ENCODE results near the gene PPP1R14C. TPM values are rescaled to one million over a fixed set of nuclear protein-coding genes. Genes with fewer than 3 reads are reported as not detected.
"Not testable (repeated sequence)": the region's sequence is repeated elsewhere in the genome, so short reads cannot be mapped to it uniquely, and the experiment has no call there.

The PPP1R14C gene
- total and polyA plus RNA-seq, 2 experiments from 2014 or later: 2.1 to 5.2 TPM

DNA sequence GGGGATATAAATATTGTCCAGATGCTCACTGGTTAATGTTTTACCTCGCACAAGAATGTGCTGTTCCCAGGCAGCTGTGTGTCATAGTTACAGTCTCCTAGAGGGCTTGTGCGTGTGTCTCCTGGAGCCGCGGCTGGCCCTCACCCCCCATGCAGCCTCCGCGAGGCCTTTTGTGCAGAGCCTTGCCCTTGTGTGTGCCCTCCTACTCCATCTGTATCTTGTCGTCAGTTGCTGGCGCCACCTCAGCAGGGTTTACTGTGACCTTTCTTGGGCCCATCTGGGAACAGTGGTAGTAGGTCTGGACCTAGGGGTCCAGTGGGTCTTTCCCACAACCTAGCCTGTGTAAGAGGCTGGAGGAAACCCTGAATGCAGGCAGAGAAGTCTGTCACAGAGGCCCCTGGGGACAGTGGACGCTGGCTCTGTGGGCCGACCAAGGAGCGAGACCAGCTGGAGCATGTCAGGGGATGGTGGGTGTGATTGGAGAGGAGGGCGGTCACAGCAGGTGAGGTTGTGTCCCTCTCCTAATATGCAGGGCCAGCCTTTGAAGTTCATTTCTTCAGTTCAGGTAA is 35.2 kb downstream of the PPP1R14C start:
- peak overlapping the region; percentile 60 for H3K27ac ChIP-seq
- DNase-seq (ENCODE audit: low spot score): peak; percentile 75

DNA sequence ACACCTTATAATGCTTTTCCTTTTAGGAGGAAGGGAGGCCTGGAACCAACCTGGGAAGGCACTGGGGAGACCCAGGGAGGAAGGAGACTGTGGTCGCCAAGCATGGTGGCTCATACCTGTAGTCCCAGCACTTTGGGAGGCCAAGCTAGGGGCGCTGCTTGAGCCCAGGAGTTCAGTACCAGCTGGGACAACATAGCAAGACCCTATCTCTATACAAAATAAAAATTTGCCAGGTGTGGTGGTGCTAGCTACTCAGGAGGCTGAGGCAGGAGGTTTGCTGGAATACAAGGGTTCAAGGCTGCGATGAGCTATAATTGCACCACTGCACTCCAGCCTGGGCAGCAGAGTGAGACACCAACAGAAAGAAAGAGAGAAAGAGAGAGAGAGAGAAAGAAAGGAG is 36.2 kb downstream of the PPP1R14C start:
- no peak overlapping the region for H2AFZ ChIP-seq
- no peaks in the 10 kb centered on the region for H3K79me2 ChIP-seq
- H3K9me3 ChIP-seq (ENCODE audit: low read depth): no peaks in the 10 kb centered on the region
- H3K27ac ChIP-seq: no peak overlapping the region
- WGBS (ENCODE audit: low lambda C conversion rate, missing lambda C conversion rate): 96% methylated on average over 3 of the region's 3 CpGs
- peaks cover 22% of the 10 kb centered on the region for H3K4me1 ChIP-seq (ENCODE audit: insufficient read depth)
- no peak for DNase-seq (ENCODE audit: low spot score)
- H3K9me2 ChIP-seq (replicated peaks; ENCODE audit: insufficient read depth): no peaks in the 10 kb centered on the region
- H4K20me1 ChIP-seq (ENCODE audit: insufficient read depth, poor library complexity, severe bottlenecking): no peaks in the 10 kb centered on the region
- H3K4me2 ChIP-seq: no peak overlapping the region
- no peak for TF ChIP-seq EZH2phosphoT487 (IDR thresholded peaks at IDR 0.05; ENCODE audit: low read depth, severe bottlenecking, unreplicated experiment)
- TF ChIP-seq CTCF (IDR thresholded peaks at IDR 0.05; ENCODE audit: poor library complexity): no peak
- TF ChIP-seq EZH2 (IDR thresholded peaks at IDR 0.05; ENCODE audit: borderline replicate concordance): no peak
- H3K36me3 ChIP-seq (replicated peaks; ENCODE audit: insufficient read depth, low read depth): no peaks in the 10 kb centered on the region
- no peak overlapping the region for H3K4me3 ChIP-seq
- H3K27me3 ChIP-seq: no peaks in the 10 kb centered on the region

More for the DNA sequence above, 35.2 kb downstream of the PPP1R14C start:
- Histone ChIP-seq H4K20me1 (ENCODE audit: insufficient read depth, poor library complexity, severe bottlenecking) (no peaks in the 10 kb centered on the region), H3K9me3 (ENCODE audit: low read depth) (no peaks in the 10 kb centered on the region), H3K79me2 (no peaks in the 10 kb centered on the region), H3K4me2 (no peak overlapping the region), H3K36me3 (replicated peaks; ENCODE audit: insufficient read depth, low read depth) (no peaks in the 10 kb centered on the region), H3K4me3 (no peak overlapping the region), H2AFZ (no peak overlapping the region), H3K4me1 (ENCODE audit: insufficient read depth) (peaks cover 22% of the 10 kb centered on the region), H3K9me2 (replicated peaks; ENCODE audit: insufficient read depth) (no peaks in the 10 kb centered on the region), H3K27me3 (no peaks in the 10 kb centered on the region)
- WGBS (ENCODE audit: low lambda C conversion rate, missing lambda C conversion rate): 39% methylated on average over 12 of the region's 12 CpGs
- TF ChIP-seq CTCF (IDR thresholded peaks at IDR 0.05; ENCODE audit: poor library complexity) (no peak), EZH2 (IDR thresholded peaks at IDR 0.05; ENCODE audit: borderline replicate concordance) (no peak), EZH2phosphoT487 (IDR thresholded peaks at IDR 0.05; ENCODE audit: low read depth, severe bottlenecking, unreplicated experiment) (no peak)

DNA sequence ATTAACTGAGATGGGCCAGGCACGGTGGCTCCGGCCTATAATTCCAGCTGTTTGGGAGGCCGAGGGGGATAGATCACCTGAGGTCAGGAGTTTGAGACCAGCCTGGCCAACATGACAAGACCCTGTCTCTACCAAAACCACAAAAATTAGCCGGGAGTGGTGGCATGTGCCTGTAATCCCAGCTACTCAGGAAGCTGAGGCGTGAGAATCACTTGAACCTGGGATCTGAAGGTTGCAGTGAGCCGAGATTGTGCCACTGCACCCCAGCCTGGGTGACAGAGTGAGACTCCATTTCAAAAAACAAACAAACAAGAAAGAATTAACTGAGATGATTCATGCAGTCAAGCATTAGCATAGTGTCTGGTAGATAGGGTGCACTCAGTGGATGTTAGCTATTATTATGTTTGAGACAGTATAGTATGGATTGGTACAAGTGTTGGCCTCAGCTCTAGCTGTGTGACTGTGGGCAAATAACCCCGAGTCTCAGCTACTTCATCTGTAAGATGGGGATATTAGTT is 37.1 kb downstream of the PPP1R14C start:
- not testable (repeated sequence) for H2AFZ ChIP-seq; DNase-seq (ENCODE audit: low spot score); H3K36me3 ChIP-seq (replicated peaks; ENCODE audit: insufficient read depth, low read depth); H3K27me3 ChIP-seq; H3K4me2 ChIP-seq; H3K9me3 ChIP-seq (ENCODE audit: low read depth); H3K27ac ChIP-seq; H3K4me3 ChIP-seq; H3K9me2 ChIP-seq (replicated peaks; ENCODE audit: insufficient read depth); H4K20me1 ChIP-seq (ENCODE audit: insufficient read depth, poor library complexity, severe bottlenecking); H3K79me2 ChIP-seq
- 83% methylated on average over 7 of the region's 7 CpGs for WGBS (ENCODE audit: low lambda C conversion rate, missing lambda C conversion rate)
- H3K4me1 ChIP-seq (ENCODE audit: insufficient read depth): peaks cover 22% of the 10 kb centered on the region

DNA sequence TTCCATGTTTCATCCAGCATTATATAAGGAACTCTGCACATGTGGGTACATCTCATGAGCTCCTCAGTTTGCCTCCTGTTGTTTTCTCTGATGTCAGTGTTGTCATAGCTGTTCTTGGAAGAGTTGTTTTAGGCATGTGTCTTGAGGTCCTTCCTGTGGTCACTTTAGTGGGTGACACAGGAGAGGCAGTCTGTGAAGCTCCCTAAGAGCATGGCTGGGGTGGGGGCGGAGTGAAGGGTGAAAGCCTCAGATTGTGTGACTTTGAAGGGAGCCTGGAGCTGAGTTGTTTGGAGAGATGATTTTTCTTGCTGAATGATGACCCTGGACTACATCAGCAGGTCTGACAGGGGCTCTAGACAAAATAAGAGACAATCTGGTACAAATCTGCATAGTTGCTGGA is 37.7 kb downstream of the PPP1R14C start:
- peaks cover 22% of the 10 kb centered on the region for H3K4me1 ChIP-seq (ENCODE audit: insufficient read depth)
- H3K79me2 ChIP-seq: no peaks in the 10 kb centered on the region
- no peaks in the 10 kb centered on the region for H3K36me3 ChIP-seq (replicated peaks; ENCODE audit: insufficient read depth, low read depth)
- no peak for DNase-seq (ENCODE audit: low spot score)
- H2AFZ ChIP-seq: no peak overlapping the region
- no peak for TF ChIP-seq EZH2phosphoT487 (IDR thresholded peaks at IDR 0.05; ENCODE audit: low read depth, severe bottlenecking, unreplicated experiment)
- no peak for TF ChIP-seq EZH2 (IDR thresholded peaks at IDR 0.05; ENCODE audit: borderline replicate concordance)
- no peak for TF ChIP-seq CTCF (IDR thresholded peaks at IDR 0.05; ENCODE audit: poor library complexity)
- no peaks in the 10 kb centered on the region for H3K9me2 ChIP-seq (replicated peaks; ENCODE audit: insufficient read depth)
- 100% methylated on average over 1 of the region's 1 CpG for WGBS (ENCODE audit: low lambda C conversion rate, missing lambda C conversion rate)
- no peaks in the 10 kb centered on the region for H4K20me1 ChIP-seq (ENCODE audit: insufficient read depth, poor library complexity, severe bottlenecking)
- no peak overlapping the region for H3K4me2 ChIP-seq
- H3K4me3 ChIP-seq: no peak overlapping the region
- no peaks in the 10 kb centered on the region for H3K9me3 ChIP-seq (ENCODE audit: low read depth)
- H3K27ac ChIP-seq: no peak overlapping the region
- no peaks in the 10 kb centered on the region for H3K27me3 ChIP-seq
